Posterior cingulate gyrus (tissue), 11 donors: ENCODE results near the gene FOXL3.
"Not testable (repeated sequence)": the region's sequence is repeated elsewhere in the genome, so short reads cannot be mapped to it uniquely, and the experiment has no call there.

Experiments used
- DNase-seq, 10 donors: peaks; one replicate each; pipeline versions ENCODE4 v3.0.0 to v3.0.0-alpha.2; 2020 to 2021; ENCODE audit warnings: mixed read lengths in 3 of 10
- intact Hi-C: fragments of 100-400 bp; cut with DNase I; formaldehyde crosslinking; loops from one replicate; pipeline ENCODE4 v1.15.1; 2023

Gene FOXL3

GRCh38 chr7:289756-290553, at the start of gene FOXL3:
Gene FOXL3 (plus strand): TSS chr7:290170. CDS start chr7:290170, 0 bp downstream.
- intact Hi-C loops = no loop called here
- peak in 3 of 10 donors; percentile 38 to 75 (median 54) for DNase-seq

GRCh38 chr7:240887-241421, 49.0 kb upstream of the FOXL3 start:
- no peak for DNase-seq
- intact Hi-C loops = no loop called here

GRCh38 chr7:241513-241912, 48.5 kb upstream of the FOXL3 start:
- intact Hi-C loops = no loop called here
- no peak for DNase-seq

GRCh38 chr7:242826-243579, 47.0 kb upstream of the FOXL3 start:
- DNase-seq, intact Hi-C loops: not testable (repeated sequence)

GRCh38 chr7:243580-243978, 46.4 kb upstream of the FOXL3 start:
- DNase-seq, intact Hi-C loops: not testable (repeated sequence)

GRCh38 chr7:244974-245373, 45.0 kb upstream of the FOXL3 start:
- intact Hi-C loops = no loop called here

GRCh38 chr7:245574-246295, 44.2 kb upstream of the FOXL3 start:
- intact Hi-C loops = no loop called here
- no peak for DNase-seq

More at GRCh38 chr7:244974-245373, 45.0 kb upstream of the FOXL3 start:
- no peak for DNase-seq

- intact Hi-C loops = no loop called here
- DNase-seq = no peak
These were observed 43.5 kb upstream of the FOXL3 start for GRCh38 chr7:246451-246850.

GRCh38 chr7:247181-247580, 42.8 kb upstream of the FOXL3 start:
- DNase-seq = no peak
- intact Hi-C loops = no loop called here

GRCh38 chr7:247636-248035, 42.3 kb upstream of the FOXL3 start:
- DNase-seq = no peak
- intact Hi-C loops = no loop called here

GRCh38 chr7:248732-249435, 41.1 kb upstream of the FOXL3 start:
- intact Hi-C loops = no loop called here
- no peak for DNase-seq

- no peak for DNase-seq
- intact Hi-C loops = no loop called here
These were observed 40.0 kb upstream of the FOXL3 start for GRCh38 chr7:249989-250388.

GRCh38 chr7:250523-250922, 39.4 kb upstream of the FOXL3 start:
- intact Hi-C loops = no loop called here
- DNase-seq = peak in 1 of 10 donors; percentile 63

GRCh38 chr7:251005-251404, 39.0 kb upstream of the FOXL3 start:
- peak in 1 of 10 donors; percentile 41 for DNase-seq
- intact Hi-C loops = no loop called here

- intact Hi-C loops = no loop called here
- DNase-seq = peak in 1 of 10 donors; percentile 55
These were observed 38.4 kb upstream of the FOXL3 start for GRCh38 chr7:251446-252175.

- intact Hi-C loops = no loop called here
- DNase-seq = no peak
These were observed 37.6 kb upstream of the FOXL3 start for GRCh38 chr7:252216-252965.

- intact Hi-C loops = no loop called here
- DNase-seq = peak in 1 of 10 donors; percentile 63
These were observed 37.0 kb upstream of the FOXL3 start for GRCh38 chr7:252981-253380.

GRCh38 chr7:253581-254336, 36.2 kb upstream of the FOXL3 start:
- peak in 2 of 10 donors; percentile 46 to 59 for DNase-seq
- intact Hi-C loops = no loop called here
